ENCODE data around the gene PNPLA1.

GRCh38 chr6:36353411-36353915 is 83.6 kb downstream of the PNPLA1 start:
- TF ChIP-seq SUZ12 (IDR thresholded peaks at IDR 0.05; ENCODE audit: extremely low read depth, insufficient read depth, insufficient read length), result no peak
- no peak for TF ChIP-seq ZNF274 (IDR thresholded peaks at IDR 0.05; ENCODE audit: low read depth, low read length)
- TF ChIP-seq YY1 (IDR thresholded peaks at IDR 0.05; ENCODE audit: insufficient read depth, insufficient read length), result no peak

Measured in NT2/D1 (cell line).